Chondrocyte (in vitro differentiated cells): ENCODE data around the gene IGFL3. TPM values are rescaled to one million over a fixed set of nuclear protein-coding genes. Genes with fewer than 3 reads are reported as not detected.

Experiments
- DNase-seq: peaks from one replicate; pipeline ENCODE4 v3.0.0; 2021; ENCODE audit warnings: mixed read lengths, low spot score
- H3K27ac Mint-ChIP-seq: one replicate; pipeline ENCODE4 v1.8.0; 2021; ENCODE audit warnings: mild to moderate bottlenecking, moderate library complexity, mixed read lengths; ENCODE audit not compliant: unreplicated experiment
- H3K27me3 Mint-ChIP-seq: 2 replicates; pipeline ENCODE4 v1.8.0; 2021; ENCODE audit warnings: low read depth, mixed read lengths
- H3K36me3 Mint-ChIP-seq: 2 replicates; pipeline ENCODE4 v1.8.0; 2021; ENCODE audit warnings: low read depth, mixed read lengths
- H3K4me1 Mint-ChIP-seq: 2 replicates; pipeline ENCODE4 v1.8.0; 2021; ENCODE audit warnings: low read depth, mild to moderate bottlenecking, mixed read lengths
- H3K4me3 Mint-ChIP-seq: one replicate; pipeline ENCODE4 v1.8.0; 2021; ENCODE audit warnings: mild to moderate bottlenecking, moderate library complexity, mixed read lengths; ENCODE audit not compliant: unreplicated experiment
- H3K9me3 Mint-ChIP-seq: 2 replicates; pipeline ENCODE4 v1.8.0; 2021; ENCODE audit warnings: low read depth, mixed read lengths
- CTCF ChIP-seq: fragments of 200-600 bp; sonication (generic); IDR thresholded peaks from 2 replicates; pipeline ENCODE4 v1.5.0; 2021; ENCODE audit warnings: antibody characterized with exemption, mild to moderate bottlenecking, moderate library complexity
- total RNA-seq: library from RNA; stranded (reverse); gene quantifications from 3 replicates; pipeline ENCODE4 v1.2.1, GENCODE V29; 2021

Gene IGFL3
- total RNA-seq, 1 donor from 2014 or later: 0.70 TPM

DNA sequence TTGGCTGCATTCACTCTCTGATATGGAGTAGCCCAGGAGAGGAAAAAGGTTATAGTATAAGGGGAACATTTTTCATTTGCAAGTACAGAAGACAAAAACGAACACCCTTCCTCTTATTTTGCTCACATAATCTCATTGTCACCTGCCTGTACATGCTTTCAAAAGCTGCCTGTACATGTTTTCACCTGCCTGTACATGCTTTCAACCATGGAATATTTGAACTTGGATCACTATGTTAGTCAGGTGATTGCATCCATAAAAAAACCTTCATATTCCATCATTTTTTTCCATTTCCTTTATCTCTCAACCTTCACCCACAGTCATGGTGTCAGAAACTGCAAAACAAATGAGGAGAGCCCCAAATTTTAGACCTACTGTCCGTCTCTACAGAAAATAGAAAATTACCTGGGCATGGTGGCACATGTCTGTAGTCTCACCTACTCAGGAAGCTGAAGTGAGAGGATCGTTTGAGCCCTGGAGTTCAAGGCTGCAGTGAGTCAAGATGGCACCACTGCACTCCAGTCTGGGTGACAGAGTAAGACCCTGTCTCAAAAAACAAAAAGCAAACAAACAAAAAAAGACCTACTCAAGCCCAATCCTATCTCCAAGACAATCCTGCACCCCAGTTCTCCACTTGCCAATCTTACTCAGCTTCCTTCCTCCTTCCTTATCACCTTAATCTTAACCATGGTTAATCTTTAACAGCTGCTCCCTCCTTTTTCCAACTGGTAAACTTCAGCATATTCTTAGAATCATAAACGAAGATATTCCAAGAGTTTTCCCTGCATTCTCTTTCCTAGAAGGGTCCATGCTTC is 35.1 kb upstream of the IGFL3 start:
- peaks cover 25% of the 10 kb centered on the region for H3K9me3 Mint-ChIP-seq
- peaks cover 13% of the 10 kb centered on the region for H3K4me1 Mint-ChIP-seq
- DNase-seq: no peak
- H3K27me3 Mint-ChIP-seq: peaks cover 49% of the 10 kb centered on the region
- no peak overlapping the region for H3K27ac Mint-ChIP-seq
- no peak for TF ChIP-seq CTCF
- no peak overlapping the region for H3K4me3 Mint-ChIP-seq
- peaks cover 15% of the 10 kb centered on the region for H3K36me3 Mint-ChIP-seq

- no peak overlapping the region for H3K4me3 Mint-ChIP-seq
- no peak for DNase-seq
- H3K36me3 Mint-ChIP-seq: peaks cover 3% of the 10 kb centered on the region
- H3K4me1 Mint-ChIP-seq: peaks cover 13% of the 10 kb centered on the region
- no peaks in the 10 kb centered on the region for H3K9me3 Mint-ChIP-seq
- no peak overlapping the region for H3K27ac Mint-ChIP-seq
- TF ChIP-seq CTCF: no peak
- H3K27me3 Mint-ChIP-seq: peaks cover 48% of the 10 kb centered on the region
Measured at GRCh38 chr19:46155237-46155636, 30.7 kb upstream of the IGFL3 start.

DNA sequence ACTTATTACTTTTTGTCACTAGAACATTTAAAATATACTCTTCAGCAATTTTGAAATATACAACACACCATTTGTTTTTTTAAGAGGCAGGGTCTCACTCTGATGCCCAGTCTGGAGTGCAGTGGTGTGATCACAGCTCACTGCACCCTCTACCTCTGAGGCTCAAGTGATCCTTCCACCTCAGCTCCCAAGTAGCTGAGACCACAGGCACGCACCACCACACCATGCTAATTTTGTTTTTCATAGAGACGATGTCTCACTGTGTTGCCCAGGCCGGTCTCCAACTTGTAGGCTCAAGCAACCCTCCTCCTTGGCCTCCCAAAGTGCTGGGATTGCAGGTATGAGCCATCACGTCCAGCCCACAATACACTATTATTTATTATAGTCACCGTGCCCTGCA is 26.1 kb upstream of the IGFL3 start:
- DNase-seq: no peak
- Mint-ChIP-seq H3K27ac (no peak overlapping the region), H3K4me1 (peaks cover 15% of the 10 kb centered on the region), H3K27me3 (peaks cover 59% of the 10 kb centered on the region), H3K9me3 (no peaks in the 10 kb centered on the region), H3K36me3 (peaks cover 2% of the 10 kb centered on the region), H3K4me3 (no peak overlapping the region)
- no peak for TF ChIP-seq CTCF

DNA sequence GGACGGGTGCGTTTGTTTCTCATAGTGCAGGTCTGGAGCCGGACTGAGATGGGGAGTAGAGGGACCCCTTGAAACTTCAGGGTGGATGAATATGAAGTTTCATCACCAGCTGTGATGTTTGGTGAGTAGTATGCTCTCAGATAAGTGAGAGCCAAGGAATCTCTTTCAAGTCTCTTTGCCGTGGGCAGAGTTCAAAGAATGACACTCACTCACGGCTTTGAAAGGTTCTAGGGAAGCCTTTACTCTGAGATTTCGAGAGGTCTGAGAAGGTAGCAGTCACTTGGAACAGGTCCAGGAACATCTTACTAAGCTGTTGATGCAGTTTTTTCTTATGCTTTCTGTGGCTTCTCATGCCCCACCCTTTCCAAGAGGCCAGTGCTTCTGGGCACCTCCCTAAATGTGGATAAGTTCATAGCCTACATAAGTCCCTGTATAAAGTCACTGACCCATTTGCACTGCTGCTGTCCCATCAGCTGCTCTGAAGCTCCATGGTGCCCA is 23.4 kb upstream of the IGFL3 start, which contains the start of gene IGFL2:
Gene IGFL2 (plus strand): TSS at position 448 of the 498 bp plus-strand sequence. CDS start 41 bp downstream, at position 489.
- no peak for TF ChIP-seq CTCF

GRCh38 chr19:46147166-46147740 is 22.8 kb upstream of the IGFL3 start:
- no peak for DNase-seq
- no peak overlapping the region for H3K4me3 Mint-ChIP-seq
- peaks cover 2% of the 10 kb centered on the region for H3K36me3 Mint-ChIP-seq
- peaks cover 50% of the 10 kb centered on the region for H3K27me3 Mint-ChIP-seq
- H3K9me3 Mint-ChIP-seq: peaks cover 6% of the 10 kb centered on the region
- H3K4me1 Mint-ChIP-seq: peaks cover 5% of the 10 kb centered on the region
- H3K27ac Mint-ChIP-seq: no peak overlapping the region
- no peak for TF ChIP-seq CTCF

More for the DNA sequence above, 23.4 kb upstream of the IGFL3 start, which contains the start of gene IGFL2:
- Mint-ChIP-seq H3K27ac (no peak within 1 kb of the TSS), H3K9me3 (peaks cover 6% of the 10 kb centered on the region), H3K36me3 (peaks cover 2% of the 10 kb centered on the region), H3K27me3 (peaks cover 54% of the 10 kb centered on the region), H3K4me3 (no peak within 1 kb of the TSS), H3K4me1 (peaks cover 5% of the 10 kb centered on the region)
- no peak for DNase-seq
